Stomach (tissue), 4 donors: Measurements from ENCODE around the gene HSPB9.
"Not testable (repeated sequence)": the region's sequence is repeated elsewhere in the genome, so short reads cannot be mapped to it uniquely, and the experiment has no call there.

ENCODE experiments used
- CTCF ChIP-seq, 7 experiments: fragments of 450-650 bp in 4 of 7; fragments of 200-600 bp in 3 of 7; sonication (generic) in 3 of 7; IDR thresholded peaks; one replicate each; pipeline ENCODE4 v1.5.1; 2016 to 2019; ENCODE audit warnings: antibody characterized with exemption in 7 of 7, control low read depth in 2 of 7, mild to moderate bottlenecking in 1 of 7
- POLR2A ChIP-seq, 4 donors: fragments of 450-650 bp; IDR thresholded peaks; one replicate each; pipeline ENCODE4 v1.6.1; 2016; ENCODE audit warnings: antibody characterized with exemption in 4 of 4, control low read depth in 2 of 4, mild to moderate bottlenecking in 1 of 4, moderate library complexity in 1 of 4
- POLR2AphosphoS5 ChIP-seq, 3 donors: sonication (generic); formaldehyde crosslinking; IDR thresholded peaks; one replicate each; pipeline ENCODE4 v1.6.1; 2016; ENCODE audit warnings: antibody characterized with exemption in 3 of 3

GRCh38 chr17:42143138-42143537, 20.5 kb downstream of the HSPB9 start:
- TF ChIP-seq CTCF, POLR2A, POLR2AphosphoS5 (IDR thresholded peaks at IDR 0.05): not testable (repeated sequence)
